HEK293T (cell line): ENCODE data around the gene EDN2.

ENCODE experiments used
- CTCF ChIA-PET: fragments of 350-600 bp; formaldehyde crosslinking; extraction: SDS; loops from one replicate; lab custom pipeline; 2021; ENCODE audit warnings: antibody characterized with exemption, inconsistent platforms; lab: Yijun Ruan, JAX
- POLR2A ChIA-PET: fragments of 350-600 bp; formaldehyde crosslinking; extraction: SDS; loops from one replicate; lab custom pipeline; 2020; ENCODE audit warnings: antibody characterized with exemption, inconsistent platforms; lab: Yijun Ruan, JAX
- DNase-seq: peaks from one replicate; pipeline ENCODE4 v3.0.0; 2012; ENCODE audit warnings: mixed read lengths; ENCODE audit errors: extremely low spot score
- ARNT ChIP-seq: fragments of 450-650 bp; IDR thresholded peaks from 2 replicates; pipeline ENCODE4 v1.6.1; 2017; ENCODE audit warnings: mild to moderate bottlenecking
- BHLHE40 ChIP-seq: fragments of 450-650 bp; IDR thresholded peaks from 2 replicates; pipeline ENCODE4 v1.6.1; 2016; ENCODE audit warnings: mild to moderate bottlenecking, moderate library complexity, borderline replicate concordance
- CTBP1 ChIP-seq: fragments of 450-650 bp; IDR thresholded peaks from 2 replicates; pipeline ENCODE4 v1.6.1; 2016; ENCODE audit warnings: borderline replicate concordance
- ELF4 ChIP-seq: fragments of 450-650 bp; IDR thresholded peaks from 2 replicates; pipeline ENCODE4 v1.6.1; 2017; ENCODE audit warnings: antibody characterized with exemption
- FOXA1 ChIP-seq: fragments of 450-650 bp; IDR thresholded peaks from 2 replicates; pipeline ENCODE4 v1.6.1; 2016; ENCODE audit warnings: mild to moderate bottlenecking
- FOXK2 ChIP-seq: fragments of 450-650 bp; IDR thresholded peaks from 2 replicates; pipeline ENCODE4 v1.6.1; 2016; ENCODE audit warnings: mild to moderate bottlenecking
- FOXM1 ChIP-seq: fragments of 450-650 bp; IDR thresholded peaks from 2 replicates; pipeline ENCODE4 v1.6.1; 2017; ENCODE audit warnings: mild to moderate bottlenecking, borderline replicate concordance
- HDGF ChIP-seq: fragments of 450-650 bp; IDR thresholded peaks from 2 replicates; pipeline ENCODE4 v1.6.1; 2017; ENCODE audit warnings: antibody characterized with exemption, borderline replicate concordance
- L3MBTL2 ChIP-seq: fragments of 450-650 bp; conservative IDR thresholded peaks from 2 replicates; pipeline ENCODE4 v1.6.1; 2016; ENCODE audit warnings: mild to moderate bottlenecking
- LEF1 ChIP-seq: fragments of 450-650 bp; IDR thresholded peaks from 2 replicates; pipeline ENCODE4 v1.6.1; 2017; ENCODE audit warnings: mild to moderate bottlenecking, borderline replicate concordance
- NFRKB ChIP-seq: fragments of 450-650 bp; IDR thresholded peaks from 2 replicates; pipeline ENCODE4 v1.6.1; 2016; ENCODE audit warnings: mild to moderate bottlenecking, moderate library complexity
- SP1 ChIP-seq: fragments of 450-650 bp; IDR thresholded peaks from 2 replicates; pipeline ENCODE4 v1.6.1; 2017
- SUZ12 ChIP-seq: fragments of 450-650 bp; IDR thresholded peaks from 2 replicates; pipeline ENCODE4 v1.6.1; 2016; ENCODE audit warnings: mild to moderate bottlenecking
- TARDBP ChIP-seq: fragments of 450-650 bp; IDR thresholded peaks from 2 replicates; pipeline ENCODE4 v1.6.1; 2016
- ZNF384 ChIP-seq: fragments of 450-650 bp; IDR thresholded peaks from 2 replicates; pipeline ENCODE4 v1.6.1; 2016
- TF ChIP-seq, protein P1 (sequence below): fragments of 450-650 bp; IDR thresholded peaks from 2 replicates; pipeline ENCODE4 v1.6.1; 2016

EDN2 gene

DNA sequence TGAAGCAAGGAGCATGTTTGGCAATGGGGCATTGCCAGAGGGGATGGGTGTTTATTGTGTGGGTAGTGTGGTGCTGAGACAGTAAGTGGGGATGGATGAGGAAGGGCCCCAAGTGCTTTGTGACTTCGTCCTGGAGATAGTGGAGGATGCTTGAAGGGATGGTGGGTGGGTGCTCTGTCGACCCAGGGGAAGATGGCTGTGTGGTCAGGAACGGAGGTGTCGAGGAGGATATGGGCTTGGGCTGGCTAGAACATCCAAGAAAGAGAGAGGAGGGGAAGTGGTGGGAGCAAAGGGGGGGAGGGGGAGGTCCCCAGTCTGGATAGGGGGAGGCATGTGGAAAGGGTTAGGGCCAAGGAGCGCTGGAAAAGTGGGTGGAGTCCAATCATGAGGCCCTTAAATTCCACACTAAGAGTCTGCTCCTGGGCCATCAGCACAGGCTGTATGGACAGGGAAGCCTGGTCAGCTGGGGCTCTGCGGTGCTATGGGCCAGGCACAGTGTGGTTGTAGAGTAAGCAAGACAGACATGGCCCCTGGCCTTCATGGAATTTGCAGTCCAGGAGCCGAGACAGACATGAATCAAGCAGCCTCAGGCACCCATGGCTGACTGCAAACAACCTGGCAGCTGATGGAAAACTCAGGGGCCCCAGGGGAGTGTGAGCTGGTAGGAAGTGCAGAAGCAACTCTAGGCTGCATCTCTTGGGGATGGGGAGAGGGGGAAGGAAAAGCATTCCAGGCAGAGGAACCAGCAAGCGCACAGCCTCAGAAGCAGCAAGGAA lies 36.3 kb downstream of the EDN2 start:
- ChIA-PET CTCF (interaction anchor here (1.3 kb wide), 1 partner anchor 44 kb away, joined by 3 read pairs; no protein-coding TSS in a partner anchor), POLR2A (no interaction called here)
- TF ChIP-seq TARDBP (no peak), FOXM1 (no peak), BHLHE40 (no peak), ZNF384 (no peak), LEF1 (no peak), FOXA1 (no peak), ARNT (no peak)
- TF ChIP-seq, protein P1, sequence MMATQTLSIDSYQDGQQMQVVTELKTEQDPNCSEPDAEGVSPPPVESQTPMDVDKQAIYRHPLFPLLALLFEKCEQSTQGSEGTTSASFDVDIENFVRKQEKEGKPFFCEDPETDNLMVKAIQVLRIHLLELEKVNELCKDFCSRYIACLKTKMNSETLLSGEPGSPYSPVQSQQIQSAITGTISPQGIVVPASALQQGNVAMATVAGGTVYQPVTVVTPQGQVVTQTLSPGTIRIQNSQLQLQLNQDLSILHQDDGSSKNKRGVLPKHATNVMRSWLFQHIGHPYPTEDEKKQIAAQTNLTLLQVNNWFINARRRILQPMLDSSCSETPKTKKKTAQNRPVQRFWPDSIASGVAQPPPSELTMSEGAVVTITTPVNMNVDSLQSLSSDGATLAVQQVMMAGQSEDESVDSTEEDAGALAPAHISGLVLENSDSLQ, result no peak
- DNase-seq, result no peak

DNA sequence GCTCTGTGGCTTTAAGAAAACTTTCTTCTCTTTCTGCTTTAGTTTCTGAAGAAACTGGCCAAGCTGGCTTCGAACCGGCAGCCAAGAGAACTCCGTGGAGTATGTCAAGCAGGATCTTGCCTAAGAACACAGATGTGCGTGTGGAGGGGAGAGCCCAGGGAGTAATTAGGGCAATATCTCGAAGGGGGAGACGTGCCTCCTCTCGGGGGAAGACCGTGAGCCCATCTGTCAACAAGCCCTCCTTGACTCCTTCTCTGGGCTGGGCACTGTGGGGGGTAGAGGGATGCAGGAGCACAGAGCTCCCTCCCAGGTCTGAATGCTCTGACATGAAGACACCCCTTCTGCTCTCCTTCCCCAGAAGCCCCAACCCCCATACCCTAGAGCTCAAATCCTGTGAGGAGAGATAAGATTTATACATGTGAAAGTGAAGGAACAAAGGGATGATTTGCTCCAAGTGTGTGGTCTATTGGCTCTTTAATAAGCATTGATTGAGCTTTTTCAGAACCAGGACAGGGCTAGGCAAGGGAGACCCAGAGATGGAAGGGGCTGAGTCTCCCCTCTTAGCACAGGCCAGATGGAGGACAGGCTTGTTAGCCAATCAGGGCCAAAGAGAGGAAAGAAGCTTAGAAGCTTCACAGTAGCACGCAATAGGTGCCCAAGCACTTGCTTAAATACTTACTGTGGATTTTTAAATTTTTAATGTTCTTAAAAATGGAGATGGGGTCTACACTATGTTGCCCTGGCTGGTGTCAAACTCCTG lies 37.5 kb downstream of the EDN2 start:
- no peak for DNase-seq
- TF ChIP-seq ZNF384 (no peak), TARDBP (no peak), NFRKB (no peak), FOXK2 (no peak), FOXA1 (no peak), HDGF (no peak), ARNT (no peak), CTBP1 (no peak), L3MBTL2 (no peak), SUZ12 (no peak), FOXM1 (no peak), BHLHE40 (no peak), LEF1 (no peak), ELF4 (no peak), SP1 (no peak)
- TF ChIP-seq, protein P1, result no peak
- POLR2A ChIA-PET, result no interaction called here
- CTCF ChIA-PET, result no interaction called here

DNA sequence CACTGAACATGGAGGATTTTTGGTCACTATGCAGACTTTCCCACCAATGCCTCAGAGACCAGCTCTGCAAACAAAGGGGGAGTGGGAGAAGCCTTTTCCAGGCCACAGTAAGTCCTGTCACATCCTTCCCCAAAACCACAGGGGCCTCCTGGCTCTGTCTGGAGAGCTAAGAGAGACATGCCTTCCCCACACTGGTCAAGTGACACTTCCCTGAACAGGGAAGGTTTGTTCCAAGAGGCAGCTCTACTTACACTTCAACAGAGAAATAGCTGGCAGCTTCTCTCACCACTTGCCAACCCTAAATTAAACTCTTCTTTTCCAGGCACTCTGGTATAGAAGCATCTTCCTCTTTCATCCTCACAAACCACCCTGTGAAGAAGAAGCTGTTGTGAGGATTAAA lies 39.7 kb downstream of the EDN2 start:
- ChIA-PET POLR2A (no interaction called here), CTCF (interaction anchor here (1.1 kb wide), 1 partner anchor 10 kb away, joined by 3 read pairs; no protein-coding TSS in a partner anchor)
- TF ChIP-seq BHLHE40, result no peak
- TF ChIP-seq ELF4, result no peak
- no peak for TF ChIP-seq FOXM1
- TF ChIP-seq ARNT, result no peak
- no peak for TF ChIP-seq TARDBP
- no peak for TF ChIP-seq FOXK2
- TF ChIP-seq, protein P1, result no peak
- TF ChIP-seq L3MBTL2, result no peak
- no peak for TF ChIP-seq NFRKB
- no peak for TF ChIP-seq SUZ12
- TF ChIP-seq HDGF, result no peak
- no peak for TF ChIP-seq SP1
- no peak for TF ChIP-seq LEF1
- DNase-seq, result no peak

DNA sequence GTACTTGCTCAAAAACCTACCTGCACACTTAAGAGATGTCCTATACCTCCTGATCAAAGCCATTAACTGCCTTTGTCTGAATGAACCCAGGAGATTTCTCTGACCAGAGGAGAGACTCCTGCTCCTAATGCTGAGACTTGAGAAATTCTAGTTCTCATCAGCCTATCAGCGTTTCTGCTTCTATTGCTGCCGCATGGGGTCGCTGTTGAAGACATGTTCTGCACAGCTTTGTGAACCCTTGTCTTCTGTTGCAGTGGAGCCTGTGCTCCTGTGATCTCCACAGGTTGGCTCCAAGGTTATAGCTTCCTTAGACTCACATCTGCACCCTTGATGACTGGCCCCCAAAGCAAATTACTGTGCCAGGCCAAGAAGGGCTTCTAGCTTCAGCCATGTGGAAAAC lies 40.2 kb downstream of the EDN2 start:
- TF ChIP-seq SP1 (no peak), ARNT (no peak), ZNF384 (no peak)
- ChIA-PET CTCF (interaction anchor here (1.1 kb wide), 1 partner anchor 9 kb away, joined by 3 read pairs; no protein-coding TSS in a partner anchor), POLR2A (no interaction called here)
- DNase-seq, result peak; percentile 27

DNA sequence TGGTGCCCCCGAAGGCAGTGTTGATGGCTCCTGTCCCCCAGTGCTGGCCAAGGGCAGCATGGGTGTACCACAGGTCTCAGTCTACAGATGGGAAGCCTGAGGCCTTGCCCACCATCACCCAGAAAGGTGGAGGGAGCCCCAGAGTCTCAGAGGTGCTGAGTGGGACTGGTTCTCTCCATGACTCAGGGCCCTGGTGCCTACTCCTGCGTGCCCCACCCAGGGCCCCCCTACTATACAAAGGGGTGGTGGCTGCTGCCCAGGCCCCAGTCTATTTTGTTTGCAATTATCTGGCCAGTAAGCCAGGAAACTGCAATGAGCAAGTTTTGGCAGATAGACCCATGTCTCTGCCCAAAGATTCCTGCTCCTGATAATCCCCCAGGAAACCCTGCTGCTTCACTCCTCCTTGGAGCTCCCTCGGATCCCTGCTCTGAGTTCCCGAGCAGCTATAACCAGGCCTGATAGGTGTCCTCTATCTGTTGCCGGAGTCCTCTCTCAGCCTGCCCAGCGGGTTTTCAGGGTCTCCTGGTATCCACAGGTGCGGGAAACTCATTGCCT lies 41.7 kb downstream of the EDN2 start:
- ChIA-PET CTCF (no interaction called here), POLR2A (no interaction called here)
- no peak for TF ChIP-seq LEF1
- no peak for DNase-seq

DNA sequence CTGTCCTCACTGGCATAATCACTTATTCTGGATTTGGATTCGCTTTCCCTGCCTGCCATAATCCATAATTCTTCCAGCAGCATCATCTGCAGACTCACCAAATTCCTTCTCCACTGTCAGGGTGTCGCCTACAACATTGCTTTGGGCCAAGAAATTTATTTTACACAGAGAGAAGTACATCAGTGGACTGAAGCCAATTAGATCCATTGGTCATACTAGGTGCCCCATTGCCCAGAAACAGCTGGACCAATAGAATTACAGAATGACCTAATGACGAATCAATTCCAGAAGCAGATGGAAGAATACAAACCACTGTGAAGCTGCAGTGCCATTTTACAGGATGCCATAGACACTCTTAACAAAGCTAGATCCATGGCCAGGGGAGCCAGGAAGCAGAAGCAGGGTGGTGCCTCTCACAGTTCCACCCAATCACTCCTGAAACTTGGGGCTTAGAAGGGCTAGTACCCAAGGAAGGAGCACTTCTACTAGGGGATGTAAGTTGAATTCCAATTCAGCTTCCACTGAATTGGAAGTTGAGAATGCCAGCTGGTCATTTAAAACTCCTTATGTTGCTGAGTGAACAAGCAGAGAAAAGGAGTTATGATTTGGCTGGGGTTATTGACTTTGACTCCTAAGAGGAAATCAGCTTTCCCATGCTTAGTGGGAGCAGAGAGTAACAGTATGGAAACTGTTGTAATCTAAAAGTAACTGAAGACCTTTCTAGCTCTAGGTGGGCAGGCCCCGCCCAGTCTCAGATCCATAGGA lies 44.0 kb downstream of the EDN2 start:
- CTCF ChIA-PET, result no interaction called here
- DNase-seq, result no peak
- POLR2A ChIA-PET, result no interaction called here
- TF ChIP-seq NFRKB, result no peak
- TF ChIP-seq ZNF384, result no peak
- no peak for TF ChIP-seq ARNT
- no peak for TF ChIP-seq TARDBP
- no peak for TF ChIP-seq ELF4
- no peak for TF ChIP-seq BHLHE40
- TF ChIP-seq FOXK2, result no peak
- TF ChIP-seq L3MBTL2, result no peak
- no peak for TF ChIP-seq SP1
- no peak for TF ChIP-seq HDGF
- TF ChIP-seq, protein P1, result no peak
- no peak for TF ChIP-seq SUZ12
- TF ChIP-seq FOXM1, result no peak
- no peak for TF ChIP-seq FOXA1
- no peak for TF ChIP-seq LEF1
- TF ChIP-seq CTBP1, result no peak
